Measurements from ENCODE around the gene GFRA1.

- TF ChIP-seq CTCF (IDR thresholded peaks at IDR 0.05) (no peak), USF2 (IDR thresholded peaks at IDR 0.05; ENCODE audit: borderline replicate concordance, low read depth, low read length) (no peak), REST (IDR thresholded peaks at IDR 0.05; ENCODE audit: low read depth, low read length) (no peak), EZH2phosphoT487 (IDR thresholded peaks at IDR 0.05; ENCODE audit: borderline replicate concordance, low read depth) (no peak), EP300 (IDR thresholded peaks at IDR 0.05; ENCODE audit: borderline replicate concordance in 1 of 2, low read depth in 1 of 2, low read length in 1 of 2) (no peak), SIN3A (IDR thresholded peaks at IDR 0.05; ENCODE audit: borderline replicate concordance, low read depth, low read length) (no peak)
Measured at GRCh38 chr10:116311706-116312490, 38.9 kb upstream of the GFRA1 start.

Measured in SK-N-SH (cell line).